Keratinocyte (primary cell): ENCODE measurements around the gene TMEM132D. TPM values are rescaled to one million over a fixed set of nuclear protein-coding genes. Genes with fewer than 3 reads are reported as not detected.

ENCODE experiments used
- DNase-seq: peaks from one replicate; pipeline ENCODE4 v3.0.0-alpha.2; 2011; ENCODE audit warnings: low read depth, missing footprints, low spot score
- FAIRE-seq: peaks from 2 replicates; lab custom pipeline; 2011; peaks lifted over from hg19 to GRCh38; lab: Jason Lieb, UNC
- H2AFZ ChIP-seq: 2 replicates; pipeline ENCODE4 v1.6.0; 2012; ENCODE audit warnings: low read length, control low read depth, inconsistent platforms; ENCODE audit not compliant: control insufficient read depth
- H3K27ac ChIP-seq: 2 replicates; pipeline ENCODE4 v1.5.1; 2011; ENCODE audit warnings: low read length; ENCODE audit not compliant: control insufficient read depth, insufficient read depth
- H3K27me3 ChIP-seq: 3 replicates; pipeline ENCODE4 v1.6.0; 2011; ENCODE audit warnings: low read length; ENCODE audit not compliant: control insufficient read depth, insufficient read depth; ENCODE audit errors: extremely low read depth
- H3K36me3 ChIP-seq, 2 experiments: 2 replicates in 1 of 2; 3 replicates in 1 of 2; pipeline ENCODE4 v1.5.1; 2011; ENCODE audit warnings: low read length in 2 of 2, mild to moderate bottlenecking in 1 of 2; ENCODE audit not compliant: control insufficient read depth in 2 of 2, insufficient read depth in 2 of 2; ENCODE audit errors: extremely low read depth in 1 of 2
- H3K4me1 ChIP-seq: 3 replicates; pipeline ENCODE4 v1.5.1; 2011; ENCODE audit warnings: low read length; ENCODE audit not compliant: control insufficient read depth, insufficient read depth; ENCODE audit errors: extremely low read depth
- H3K4me2 ChIP-seq: 3 replicates; pipeline ENCODE4 v1.6.0; 2011; ENCODE audit warnings: low read depth, low read length; ENCODE audit not compliant: control insufficient read depth, insufficient read depth; ENCODE audit errors: extremely low read depth
- H3K4me3 ChIP-seq, 3 experiments: fragments of 200-600 bp in 1 of 3; sonication (generic) in 1 of 3; 2 replicates in 2 of 3; 3 replicates in 1 of 3; pipeline ENCODE4 v1.5.1; 2011 to 2016; ENCODE audit warnings: low read length in 3 of 3, mild to moderate bottlenecking in 3 of 3, control low read depth in 2 of 3, inconsistent platforms in 1 of 3, low read depth in 1 of 3, mixed read lengths in 1 of 3, mixed run types in 1 of 3, moderate library complexity in 1 of 3; ENCODE audit not compliant: control insufficient read depth in 2 of 3, insufficient read depth in 2 of 3; ENCODE audit errors: extremely low read depth in 1 of 3
- H3K79me2 ChIP-seq: 2 replicates; pipeline ENCODE4 v1.6.0; 2012; ENCODE audit warnings: low read length; ENCODE audit not compliant: control insufficient read depth, insufficient read depth
- H3K9ac ChIP-seq: 3 replicates; pipeline ENCODE4 v1.6.0; 2011; ENCODE audit warnings: low read length; ENCODE audit not compliant: control insufficient read depth, insufficient read depth; ENCODE audit errors: extremely low read depth
- H3K9me1 ChIP-seq: 3 replicates; pipeline ENCODE4 v1.6.0; 2011; ENCODE audit warnings: low read length; ENCODE audit not compliant: control insufficient read depth, insufficient read depth; ENCODE audit errors: extremely low read depth
- H3K9me3 ChIP-seq: 2 replicates; pipeline ENCODE4 v1.5.1; 2012; ENCODE audit warnings: low read depth, low read length; ENCODE audit not compliant: control insufficient read depth
- H4K20me1 ChIP-seq: 3 replicates; pipeline ENCODE4 v1.6.0; 2011; ENCODE audit warnings: low read length; ENCODE audit not compliant: control insufficient read depth, insufficient read depth; ENCODE audit errors: extremely low read depth
- CTCF ChIP-seq, 3 experiments: IDR thresholded peaks in 1 of 3; conservative IDR thresholded peaks in 1 of 3; optimal IDR thresholded peaks in 1 of 3; 2 replicates in 2 of 3; 3 replicates in 1 of 3; pipeline versions ENCODE3 to v1.5.1; 2011; ENCODE audit warnings: low read length in 3 of 3, mild to moderate bottlenecking in 3 of 3, moderate library complexity in 2 of 3, control low read depth in 1 of 3, inconsistent platforms in 1 of 3; ENCODE audit not compliant: insufficient read depth in 2 of 3; ENCODE audit errors: extremely low read depth in 1 of 3
- EZH2 ChIP-seq: IDR thresholded peaks from one replicate; pipeline ENCODE4 v1.6.1; 2012; ENCODE audit warnings: inconsistent platforms, mild to moderate bottlenecking, low read length, moderate library complexity
- dilution Hi-C: fragments of 300-500 bp; cut with MboI; formaldehyde crosslinking; loops from one replicate; pipeline ENCODE4 v1.7.0; 2020; ENCODE audit warnings: low sequenced_read_pairs; ENCODE audit not compliant: extremely low pct_ligation_motif_present
- polyA plus RNA-seq, 5 experiments: library from polyadenylated mRNA; depleted of rRNA in 3 of 5; stranded (reverse) in 3 of 5; stranded (forward) in 1 of 5; unstranded in 1 of 5; fragments of >200 nt; gene quantifications; 1 replicate in 1 of 5; 2 replicates in 3 of 5; 3 replicates in 1 of 5; pipeline versions ENCODE4 v1.2.1 to v1.2.3, GENCODE V29; 2011 to 2012; ENCODE audit warnings: missing spikeins in 2 of 5, low read depth in 1 of 5, low replicate concordance in 1 of 5

TMEM132D gene
- polyA plus RNA-seq, 1 donor (not counting 4 experiments of a cell fraction or from before 2014, with no cell fraction given) = not detected

GRCh38 chr12:129559776-129560175 lies 344.0 kb downstream of the TMEM132D start:
- TF ChIP-seq CTCF (optimal IDR thresholded peaks at IDR 0.05 in 1 of 3, IDR thresholded peaks at IDR 0.05 in 1 of 3, conservative IDR thresholded peaks at IDR 0.05 in 1 of 3; ENCODE audit: extremely low read depth in 1 of 3, insufficient read depth in 2 of 3, low read length in 3 of 3) = no peak
- TF ChIP-seq EZH2 = no peak

GRCh38 chr12:129558036-129558435 lies 345.8 kb downstream of the TMEM132D start:
- Histone ChIP-seq H3K27ac (no peak overlapping the region), H3K9me1 (no peaks in the 10 kb centered on the region), H3K9ac (no peak overlapping the region), H3K4me2 (no peak overlapping the region), H3K27me3 (no peaks in the 10 kb centered on the region), H3K79me2 (no peaks in the 10 kb centered on the region), H3K4me1 (no peaks in the 10 kb centered on the region), H4K20me1 (no peaks in the 10 kb centered on the region), H3K4me3 (no peak overlapping the region), H3K9me3 (peaks cover 6% of the 10 kb centered on the region), H3K36me3 (no peaks in the 10 kb centered on the region), H2AFZ (no peak overlapping the region)
- dilution Hi-C loops = no loop called here
- no peak for FAIRE-seq
- no peak for DNase-seq
- TF ChIP-seq CTCF (optimal IDR thresholded peaks at IDR 0.05 in 1 of 3, IDR thresholded peaks at IDR 0.05 in 1 of 3, conservative IDR thresholded peaks at IDR 0.05 in 1 of 3; ENCODE audit: extremely low read depth in 1 of 3, insufficient read depth in 2 of 3, low read length in 3 of 3) = no peak
- TF ChIP-seq EZH2 = no peak

More at GRCh38 chr12:129559776-129560175, 344.0 kb downstream of the TMEM132D start:
- Histone ChIP-seq H3K9me3 (peaks cover 6% of the 10 kb centered on the region), H3K4me2 (no peak overlapping the region), H3K4me1 (no peaks in the 10 kb centered on the region), H3K36me3 (no peaks in the 10 kb centered on the region), H3K27ac (no peak overlapping the region), H3K79me2 (no peaks in the 10 kb centered on the region), H3K27me3 (no peaks in the 10 kb centered on the region), H3K4me3 (no peak overlapping the region), H4K20me1 (no peaks in the 10 kb centered on the region), H3K9me1 (no peaks in the 10 kb centered on the region), H2AFZ (no peak overlapping the region), H3K9ac (no peak overlapping the region)
- FAIRE-seq (no peak), DNase-seq (no peak)
- dilution Hi-C loops = no loop called here
